Measurements from ENCODE around the gene XCL1.
"Not testable (repeated sequence)": the region's sequence is repeated elsewhere in the genome, so short reads cannot be mapped to it uniquely, and the experiment has no call there.

Gene XCL1

DNA sequence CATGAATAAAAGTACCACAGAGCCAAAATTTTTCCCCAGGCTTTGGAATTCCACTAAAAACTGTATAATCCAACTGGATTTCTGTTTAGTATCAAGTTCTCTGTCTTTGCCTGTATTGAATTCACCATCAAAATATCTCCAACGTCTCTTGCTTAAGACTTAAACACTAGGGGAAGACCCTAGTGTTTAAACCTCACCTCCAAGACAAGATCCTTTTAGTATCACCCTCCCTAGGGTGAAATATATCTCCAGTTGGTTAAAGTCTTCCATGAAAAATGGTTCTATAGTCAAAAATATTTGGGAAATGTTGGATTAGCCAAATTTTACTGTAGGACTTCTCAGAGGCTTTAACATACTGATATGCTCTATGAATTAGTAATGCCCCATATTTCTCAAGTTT is 8.1 kb upstream of the XCL1 start:
- DNase-seq: no peak

DNA sequence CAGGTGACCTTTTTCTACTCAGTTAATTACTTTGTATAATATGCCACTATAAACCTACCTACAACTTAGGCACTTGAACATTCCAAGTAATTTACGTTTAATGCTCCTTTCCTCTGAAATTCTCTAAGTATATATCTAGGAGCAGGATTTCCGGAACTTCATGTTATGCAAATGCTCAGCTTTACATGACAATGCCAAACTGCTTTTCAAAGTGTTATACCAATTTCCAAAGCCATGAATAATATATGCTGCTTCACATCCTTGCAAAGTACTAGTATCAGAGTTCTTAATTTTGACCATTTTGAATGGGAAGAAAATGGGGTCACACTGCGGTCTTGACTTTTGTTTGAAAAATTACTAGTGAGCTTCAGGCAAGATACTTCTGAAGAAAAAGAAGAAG is 5.8 kb upstream of the XCL1 start:
- DNase-seq: no peak

DNA sequence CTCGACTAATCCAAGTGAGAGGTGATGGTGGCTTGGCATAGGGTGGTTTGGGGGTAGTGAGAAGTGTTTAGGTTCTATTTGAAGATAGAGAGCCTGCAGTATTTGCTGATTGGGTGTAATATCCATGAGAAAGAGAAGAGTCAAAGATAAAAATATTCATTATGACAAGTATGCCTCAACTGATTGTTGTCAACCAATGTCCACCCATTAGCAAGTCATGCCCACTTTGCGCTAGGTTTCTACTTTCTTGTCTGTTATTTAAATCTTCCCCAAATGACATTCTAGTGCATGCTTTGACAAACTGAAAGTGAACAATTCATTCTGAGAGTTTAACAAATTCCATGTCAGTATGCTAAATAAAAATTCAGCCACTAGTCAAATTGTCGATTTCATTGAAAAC is 3.8 kb upstream of the XCL1 start:
- no peak for DNase-seq

DNA sequence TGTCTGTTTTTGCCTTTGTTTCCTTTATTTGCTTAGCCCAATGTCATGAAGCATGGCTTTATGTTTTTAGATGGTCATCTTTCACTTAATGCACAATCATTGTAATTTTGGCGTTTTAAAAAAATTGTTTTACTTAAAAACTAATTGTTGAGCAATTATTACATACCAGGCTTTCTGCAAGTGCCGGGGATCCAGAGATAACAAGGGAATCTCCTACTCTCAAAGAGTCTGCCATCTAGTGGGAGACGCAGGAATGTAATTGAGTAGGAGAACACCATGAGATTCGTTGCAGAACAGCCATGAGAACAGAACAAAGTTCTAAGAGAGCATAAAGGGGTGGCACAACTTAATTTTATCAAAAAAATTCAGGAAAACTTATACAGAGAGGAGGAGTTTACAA is 2.2 kb upstream of the XCL1 start:
- not testable (repeated sequence) for DNase-seq

DNA sequence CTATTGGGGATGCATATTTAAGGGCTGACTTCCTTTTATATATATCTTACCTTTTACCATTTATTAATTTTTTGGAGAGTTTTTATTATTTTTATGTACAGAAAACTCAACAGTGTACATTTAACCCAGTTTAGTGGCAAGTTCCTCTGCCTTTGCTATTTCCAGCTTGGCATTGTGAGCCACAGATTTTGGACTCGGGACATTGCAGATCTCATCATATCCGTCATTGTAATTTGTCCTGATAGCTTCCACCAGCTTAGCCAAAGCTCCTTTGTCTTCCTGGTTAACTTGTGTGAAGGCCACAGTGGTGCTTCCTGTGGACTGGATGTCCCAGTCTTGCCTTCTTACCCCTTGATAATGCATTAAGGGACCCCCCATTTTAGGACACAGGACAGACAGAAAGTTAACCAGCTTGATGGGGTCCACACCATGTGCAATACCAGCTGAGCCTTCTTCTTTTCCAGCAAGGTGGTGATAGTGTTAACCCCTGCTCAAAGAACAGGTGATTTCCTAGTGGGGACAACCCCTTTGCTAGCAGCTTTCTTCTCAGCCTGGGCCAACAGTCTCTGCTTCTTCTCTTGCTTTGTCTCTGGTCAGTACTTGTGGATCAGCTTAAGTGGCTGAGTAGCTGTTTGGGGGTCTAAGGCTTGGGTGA is 2.3 kb downstream of the XCL1 start:
- not testable (repeated sequence) for DNase-seq

DNA sequence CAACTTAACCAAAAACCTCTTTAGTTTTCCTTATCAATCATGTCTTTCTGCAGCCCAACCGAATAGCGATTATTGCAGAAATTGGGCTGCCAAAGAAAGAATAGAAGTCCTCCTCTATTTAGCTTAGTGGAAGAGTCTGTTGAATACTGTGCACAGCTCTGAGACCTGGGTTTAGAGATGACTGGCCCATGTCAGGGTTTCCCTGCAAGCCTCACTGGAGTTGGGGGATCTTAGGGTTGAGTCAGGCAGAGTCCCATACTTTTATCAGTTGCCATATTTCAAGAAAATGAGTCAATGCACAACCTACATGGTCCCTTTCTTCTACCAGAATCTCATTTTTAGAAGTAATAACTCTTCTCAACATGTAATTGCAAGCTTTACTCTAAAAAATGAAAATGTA is 3.9 kb downstream of the XCL1 start:
- peak in 1 of 2 experiments; percentile 11 for DNase-seq

- DNase-seq: not testable (repeated sequence)
Observed at GRCh38 chr1:168580991-168581390, 4.6 kb downstream of the XCL1 start.

DNA sequence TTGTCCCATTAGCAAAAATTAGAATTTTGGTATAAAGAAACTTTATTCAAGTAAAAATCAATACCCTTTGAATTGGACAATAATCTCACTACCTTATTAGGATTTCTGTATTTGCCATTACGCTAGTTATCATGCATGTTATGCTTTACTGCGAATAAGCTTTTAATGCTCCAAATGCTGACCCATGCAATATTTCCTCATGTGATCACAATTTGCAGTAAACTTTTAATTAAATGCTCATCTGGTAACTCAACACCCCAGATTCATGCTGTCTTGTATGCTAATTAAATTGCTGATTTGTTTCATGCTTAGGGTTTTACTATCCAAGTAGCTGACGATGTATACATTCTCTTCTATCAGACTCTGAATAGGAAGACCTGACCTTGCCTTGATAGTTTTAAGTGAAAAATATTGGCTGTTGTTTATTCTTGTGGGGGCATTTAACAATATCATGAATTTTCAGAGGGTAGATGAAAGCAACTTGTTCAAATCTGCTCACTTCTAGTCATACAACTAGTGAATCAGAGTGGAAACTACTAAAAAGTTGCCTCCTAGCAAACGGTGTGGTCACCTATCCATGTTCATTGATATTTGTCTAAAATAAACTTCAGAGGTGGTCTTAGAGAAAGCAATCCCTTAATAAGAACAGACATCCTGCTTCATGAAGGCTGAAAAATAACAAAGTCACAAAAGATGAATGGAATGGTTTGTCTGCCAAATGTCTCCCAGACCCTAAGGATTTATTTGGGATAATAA is 5.6 kb downstream of the XCL1 start:
- no peak for DNase-seq

DNA sequence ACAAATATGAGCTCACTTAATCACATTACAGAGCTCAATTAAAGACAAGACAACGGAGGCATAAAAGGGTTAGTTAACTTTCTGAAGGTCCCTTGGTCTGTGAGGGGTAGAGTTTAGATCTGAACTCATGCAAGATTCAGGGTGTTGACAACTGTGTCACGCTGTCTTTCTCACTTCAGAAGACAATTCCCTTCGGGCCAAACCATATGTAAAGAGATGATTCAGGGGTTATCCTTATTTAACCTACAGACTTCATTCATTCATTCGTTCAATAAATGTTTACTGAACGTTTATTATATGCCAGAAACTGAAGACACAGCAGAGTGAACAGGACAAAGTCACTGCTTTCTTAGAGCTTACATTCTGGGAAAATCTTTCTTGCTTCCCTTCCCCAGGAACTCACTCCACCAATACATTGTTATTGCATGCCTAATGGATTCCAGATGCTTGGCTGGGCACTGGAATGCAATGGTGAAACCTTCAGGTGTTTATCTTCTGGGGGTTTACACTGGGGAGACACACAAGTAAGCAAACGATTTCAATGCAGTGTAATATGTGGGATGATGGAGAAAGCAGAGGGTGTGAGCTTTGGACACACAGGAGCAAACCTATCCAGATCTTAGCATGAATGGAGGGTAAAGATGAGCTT is 6.4 kb downstream of the XCL1 start:
- DNase-seq: no peak

DNA sequence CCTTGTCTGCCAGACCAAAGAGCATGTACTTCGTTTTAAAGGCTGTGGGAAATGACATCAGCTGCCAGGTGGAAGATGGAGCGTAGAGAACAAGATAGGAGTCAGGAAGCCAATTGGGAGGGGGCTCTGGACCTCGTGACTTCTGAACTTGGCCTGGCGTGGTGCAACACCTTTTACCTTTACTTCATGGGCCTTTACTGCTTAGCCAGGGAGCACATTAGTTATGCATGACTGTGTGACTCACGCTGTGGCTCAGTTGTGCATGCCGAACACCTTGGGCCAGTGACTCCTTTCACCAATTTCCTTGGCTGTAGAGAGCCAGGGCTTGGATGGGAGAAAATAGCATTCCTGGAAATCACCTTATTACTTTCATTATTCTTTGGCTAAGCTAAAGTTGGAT is 7.2 kb downstream of the XCL1 start:
- no peak for DNase-seq

DNA sequence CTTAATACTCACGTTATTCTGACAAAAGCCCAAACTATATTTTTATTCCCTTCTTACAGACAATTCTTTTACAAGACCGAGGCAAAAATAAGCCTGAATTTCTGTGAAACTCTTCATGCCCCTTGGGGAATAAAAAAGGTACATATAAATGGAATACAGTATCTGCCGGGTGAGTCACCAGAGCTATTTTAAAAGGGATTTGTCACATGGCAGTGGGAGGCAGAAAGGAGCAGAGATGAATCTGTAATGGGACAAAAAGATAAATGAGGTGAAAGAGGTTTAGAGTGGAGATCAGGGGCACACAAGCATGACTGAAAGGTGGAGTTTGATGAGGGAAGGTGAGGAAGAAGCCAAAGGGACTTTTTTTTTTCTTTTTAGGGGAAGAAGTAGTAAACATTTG is 8.8 kb downstream of the XCL1 start:
- no peak for DNase-seq

DNA sequence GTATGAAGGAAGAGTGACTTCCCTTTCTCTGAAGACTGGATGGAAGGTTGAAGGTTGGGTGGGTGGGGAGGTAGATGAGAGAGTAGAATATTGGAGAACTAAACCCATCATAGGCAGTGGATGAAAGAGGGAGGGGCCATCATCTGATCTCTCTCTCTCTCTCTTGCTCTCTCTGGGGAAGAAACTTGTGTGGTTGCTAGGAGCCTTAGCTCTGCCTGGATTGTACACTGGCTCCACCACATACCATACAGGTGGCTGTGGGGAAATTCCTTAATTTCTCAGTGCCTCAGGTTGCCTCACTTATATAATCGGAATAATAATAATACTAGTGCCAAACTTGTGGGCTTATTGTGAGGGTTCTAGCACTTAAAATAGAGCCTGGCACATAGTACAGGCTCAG is 9.5 kb downstream of the XCL1 start:
- DNase-seq: no peak

DNA sequence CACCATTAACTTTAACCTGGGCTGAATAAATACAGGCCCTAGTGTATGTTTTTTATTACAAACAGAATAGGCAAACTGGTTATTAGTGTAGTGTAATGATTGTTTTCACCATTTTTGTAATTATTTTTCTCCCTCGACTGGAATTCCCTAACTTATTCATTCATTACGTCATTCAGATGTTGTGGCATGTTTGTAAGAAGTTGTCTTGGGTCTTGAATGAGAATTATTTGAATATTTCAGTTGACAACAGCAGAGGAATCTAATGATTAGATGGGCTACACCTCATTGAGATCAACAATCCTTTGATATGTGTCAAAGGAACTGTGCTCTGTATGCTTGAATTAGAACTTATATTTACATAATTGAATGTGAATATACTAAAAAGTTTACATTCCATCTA is 12.8 kb downstream of the XCL1 start:
- no peak for DNase-seq

GRCh38 chr1:168591066-168591465 is 14.7 kb downstream of the XCL1 start:
- no peak for DNase-seq

GRCh38 chr1:168591641-168592250 is 15.3 kb downstream of the XCL1 start:
- no peak for DNase-seq

GRCh38 chr1:168595403-168595802 is 19.0 kb downstream of the XCL1 start:
- not testable (repeated sequence) for DNase-seq

DNA sequence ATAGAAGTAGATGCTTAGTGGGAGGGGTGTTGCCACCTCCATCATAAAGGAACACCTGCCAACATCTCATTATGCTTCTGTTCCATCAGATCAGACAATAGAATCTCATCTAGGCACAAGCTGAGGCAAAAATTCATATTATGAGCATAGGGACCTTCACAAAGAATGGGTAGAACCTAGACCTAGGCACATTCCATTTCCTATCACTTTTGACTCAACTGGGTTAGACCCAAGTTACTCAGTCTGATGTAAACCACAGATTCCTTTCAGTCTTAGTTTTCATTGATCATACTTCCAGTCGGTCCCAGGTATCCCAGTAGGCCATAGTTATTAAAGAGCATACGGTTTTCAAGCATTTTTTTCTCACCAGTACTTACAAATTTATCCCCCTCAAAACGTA is 21.7 kb downstream of the XCL1 start:
- no peak for DNase-seq

DNA sequence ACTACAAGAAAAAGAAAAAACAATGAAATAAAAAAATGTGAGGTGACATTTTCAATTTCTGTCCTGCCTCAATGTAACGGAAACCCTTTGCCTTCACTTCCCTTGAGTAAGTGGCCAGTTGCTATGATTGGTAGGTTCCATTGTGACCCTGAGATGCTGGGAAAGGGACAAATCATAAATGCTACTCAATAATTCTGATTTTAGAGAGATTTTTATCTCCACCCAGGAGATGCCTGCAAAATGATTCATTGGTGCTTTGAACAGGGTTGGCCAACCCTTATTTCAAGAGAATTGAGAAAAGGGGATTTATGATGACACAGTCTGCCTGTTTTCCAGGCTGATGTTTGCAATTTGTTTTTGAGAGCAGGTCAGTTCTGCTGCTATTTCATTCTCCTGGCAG is 22.5 kb downstream of the XCL1 start:
- DNase-seq: no peak

DNA sequence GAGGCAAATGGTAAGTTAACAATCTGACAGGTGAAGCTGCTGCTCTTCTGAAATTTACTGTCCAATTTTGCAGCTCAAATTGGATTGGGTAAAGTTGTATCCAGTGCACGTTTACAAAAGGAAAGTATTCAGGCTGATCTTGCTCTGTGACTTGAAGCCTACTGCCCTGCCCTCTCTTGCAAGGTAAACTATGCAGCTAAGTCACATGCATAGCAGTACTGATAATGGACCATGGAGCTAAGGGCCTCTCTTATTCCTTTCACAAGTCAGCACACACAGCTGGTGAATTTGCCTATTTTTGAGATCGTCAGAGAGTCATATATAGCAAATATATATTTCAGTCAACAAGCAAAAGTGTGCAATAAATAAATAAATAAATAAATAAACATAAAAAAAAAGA is 23.2 kb downstream of the XCL1 start:
- DNase-seq: no peak

GRCh38 chr1:168601051-168601450 is 24.6 kb downstream of the XCL1 start:
- DNase-seq: no peak

GRCh38 chr1:168603501-168604110 is 27.2 kb downstream of the XCL1 start:
- DNase-seq: peak; percentile 72 to 77

GRCh38 chr1:168605443-168605842 is 29.0 kb downstream of the XCL1 start:
- DNase-seq: no peak

GRCh38 chr1:168606096-168606495 is 29.7 kb downstream of the XCL1 start:
- DNase-seq: no peak
